Measurements from ENCODE around the gene HCK.
A peak's percentile ranks its signal among the peaks of the same experiment; 100 is the strongest.

HCK gene

DNA sequence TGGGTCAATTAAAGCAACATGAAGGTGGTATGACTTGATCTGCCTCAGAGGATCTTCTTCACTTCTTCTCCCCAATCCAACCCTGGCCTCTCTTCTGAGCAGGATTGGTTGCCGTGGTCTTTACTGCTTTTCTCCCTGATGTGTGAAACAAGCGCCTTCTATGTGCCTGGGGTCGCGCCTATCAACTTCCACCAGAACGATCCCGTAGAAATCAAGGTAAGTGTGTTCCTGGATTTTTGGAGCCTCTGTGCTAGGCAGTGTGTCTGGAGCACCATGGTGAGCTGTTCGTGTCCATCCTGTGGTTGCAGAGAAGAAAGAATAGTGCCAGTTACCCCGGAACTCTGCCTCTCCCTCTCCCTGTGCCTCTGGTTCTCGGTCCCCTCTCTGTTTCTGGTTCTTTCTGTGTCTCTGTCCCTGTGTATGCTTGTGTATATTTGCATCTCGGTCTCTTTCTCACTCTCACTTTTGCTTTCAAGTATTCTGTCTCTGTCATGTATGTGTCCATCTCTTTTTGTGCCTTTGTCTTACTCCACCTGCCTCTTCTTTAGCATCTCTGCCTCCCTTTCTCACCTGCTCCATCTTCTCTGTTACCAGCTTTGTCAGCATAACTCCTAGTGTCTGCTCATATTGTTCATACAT lies 81.0 kb downstream of the HCK start:
- Histone ChIP-seq H3K79me1 (ENCODE audit: low read length) (no peaks in the 10 kb centered on the region), H3K9ac (ENCODE audit: low read length) (no peak overlapping the region)

GRCh38 chr20:32134026-32134425 lies 82.0 kb downstream of the HCK start:
- no peaks in the 10 kb centered on the region for H3K27me3 ChIP-seq (ENCODE audit: insufficient read depth, low read length)
- no peak overlapping the region for H3K9ac ChIP-seq (ENCODE audit: low read length)
- no CpG with 5 or more reads among the region's 5 CpGs for WGBS (ENCODE audit: extremely low coverage, insufficient coverage, insufficient read length)
- peaks cover 1% of the 10 kb centered on the region for H3K79me2 ChIP-seq (ENCODE audit: control insufficient read depth, insufficient read depth, low read length, poor library complexity)
- no peak overlapping the region for H3K14ac ChIP-seq (ENCODE audit: low read length)
- no peak overlapping the region for H3K23ac ChIP-seq (ENCODE audit: low read length)
- peaks cover 9 to 18% of the 10 kb centered on the region in 2 experiments for H3K36me3 ChIP-seq (ENCODE audit: control insufficient read depth in 1 of 2, insufficient read depth in 2 of 2, low read length in 2 of 2)
- no peak overlapping the region for H2BK120ac ChIP-seq (ENCODE audit: insufficient read depth, low read length, poor library complexity)
- no peak overlapping the region for H2AK5ac ChIP-seq (ENCODE audit: low read length)
- no peaks in the 10 kb centered on the region for H3K9me3 ChIP-seq (ENCODE audit: insufficient read depth, low read depth, low read length)
- no peak overlapping the region for H4K12ac ChIP-seq (ENCODE audit: low read depth, low read length)
- H3K27ac ChIP-seq (ENCODE audit: low read depth, low read length), result no peak overlapping the region
- no peak overlapping the region for H3K18ac ChIP-seq (ENCODE audit: low read length)
- no peak overlapping the region for H3K4ac ChIP-seq (ENCODE audit: low read depth, low read length)
- no peak overlapping the region for H2AFZ ChIP-seq (ENCODE audit: insufficient read depth, low read length, poor library complexity)
- no peak overlapping the region for H3K4me2 ChIP-seq (ENCODE audit: low read length)
- no peak overlapping the region for H2BK5ac ChIP-seq (ENCODE audit: low read depth, low read length, poor library complexity)
- no peak overlapping the region for H4K91ac ChIP-seq (ENCODE audit: low read depth, low read length)
- no peak overlapping the region for H2BK12ac ChIP-seq (ENCODE audit: low read length)
- no peak overlapping the region for H3K4me3 ChIP-seq (ENCODE audit: low read depth, low read length)
- H4K8ac ChIP-seq (ENCODE audit: low read depth, low read length), result no peak overlapping the region
- DNase-seq, result no peak
- peaks cover 9 to 11% of the 10 kb centered on the region in 2 experiments for H3K4me1 ChIP-seq (ENCODE audit: control insufficient read depth in 1 of 2, insufficient read depth in 2 of 2, low read length in 2 of 2)
- no peaks in the 10 kb centered on the region for H3K79me1 ChIP-seq (ENCODE audit: low read length)

More for the DNA sequence above, 81.0 kb downstream of the HCK start:
- H2BK5ac ChIP-seq (ENCODE audit: low read depth, low read length, poor library complexity), result no peak overlapping the region
- no peak overlapping the region for H3K4me2 ChIP-seq (ENCODE audit: low read length)
- H3K14ac ChIP-seq (ENCODE audit: low read length), result no peak overlapping the region
- peaks cover 1% of the 10 kb centered on the region for H3K79me2 ChIP-seq (ENCODE audit: control insufficient read depth, insufficient read depth, low read length, poor library complexity)
- peaks cover 9 to 11% of the 10 kb centered on the region in 2 experiments for H3K4me1 ChIP-seq (ENCODE audit: control insufficient read depth in 1 of 2, insufficient read depth in 2 of 2, low read length in 2 of 2)
- H2AFZ ChIP-seq (ENCODE audit: insufficient read depth, low read length, poor library complexity), result no peak overlapping the region
- H3K36me3 ChIP-seq (ENCODE audit: control insufficient read depth in 1 of 2, insufficient read depth in 2 of 2, low read length in 2 of 2), result peaks cover 5 to 12% of the 10 kb centered on the region in 2 experiments
- H2AK5ac ChIP-seq (ENCODE audit: low read length), result no peak overlapping the region
- no peak overlapping the region for H4K12ac ChIP-seq (ENCODE audit: low read depth, low read length)
- H3K18ac ChIP-seq (ENCODE audit: low read length), result no peak overlapping the region
- no peak overlapping the region for H3K4me3 ChIP-seq (ENCODE audit: low read depth, low read length)
- WGBS (ENCODE audit: extremely low coverage, insufficient coverage, insufficient read length), result no CpG with 5 or more reads among the region's 10 CpGs
- H2BK12ac ChIP-seq (ENCODE audit: low read length), result no peak overlapping the region
- no peaks in the 10 kb centered on the region for H3K27me3 ChIP-seq (ENCODE audit: insufficient read depth, low read length)
- H3K9me3 ChIP-seq (ENCODE audit: insufficient read depth, low read depth, low read length), result no peaks in the 10 kb centered on the region
- no peak for DNase-seq
- no peak overlapping the region for H4K8ac ChIP-seq (ENCODE audit: low read depth, low read length)
- no peak overlapping the region for H4K91ac ChIP-seq (ENCODE audit: low read depth, low read length)
- no peak overlapping the region for H3K4ac ChIP-seq (ENCODE audit: low read depth, low read length)
- no peak overlapping the region for H3K27ac ChIP-seq (ENCODE audit: low read depth, low read length)
- H2BK120ac ChIP-seq (ENCODE audit: insufficient read depth, low read length, poor library complexity), result no peak overlapping the region
- H3K23ac ChIP-seq (ENCODE audit: low read length), result no peak overlapping the region

GRCh38 chr20:32135983-32136515 lies 84.0 kb downstream of the HCK start:
- Histone ChIP-seq H2BK12ac (ENCODE audit: low read length) (no peak overlapping the region), H3K27ac (ENCODE audit: low read depth, low read length) (no peak overlapping the region), H3K79me2 (ENCODE audit: control insufficient read depth, insufficient read depth, low read length, poor library complexity) (peaks cover 1% of the 10 kb centered on the region), H3K14ac (ENCODE audit: low read length) (no peak overlapping the region), H3K79me1 (ENCODE audit: low read length) (no peaks in the 10 kb centered on the region), H3K23ac (ENCODE audit: low read length) (no peak overlapping the region), H2AFZ (ENCODE audit: insufficient read depth, low read length, poor library complexity) (no peak overlapping the region), H3K27me3 (ENCODE audit: insufficient read depth, low read length) (no peaks in the 10 kb centered on the region), H3K4me3 (ENCODE audit: low read depth, low read length) (no peak overlapping the region), H3K4me2 (ENCODE audit: low read length) (no peak overlapping the region), H3K18ac (ENCODE audit: low read length) (no peak overlapping the region), H2AK5ac (ENCODE audit: low read length) (no peak overlapping the region), H4K12ac (ENCODE audit: low read depth, low read length) (no peak overlapping the region), H3K36me3 (ENCODE audit: control insufficient read depth in 1 of 2, insufficient read depth in 2 of 2, low read length in 2 of 2) (peaks cover 17 to 36% of the 10 kb centered on the region in 2 experiments), H2BK120ac (ENCODE audit: insufficient read depth, low read length, poor library complexity) (no peak overlapping the region), H3K4me1 (ENCODE audit: control insufficient read depth in 1 of 2, insufficient read depth in 2 of 2, low read length in 2 of 2) (peaks cover 9 to 11% of the 10 kb centered on the region in 2 experiments), H2BK5ac (ENCODE audit: low read depth, low read length, poor library complexity) (no peak overlapping the region), H3K9me3 (ENCODE audit: insufficient read depth, low read depth, low read length) (no peaks in the 10 kb centered on the region), H3K9ac (ENCODE audit: low read length) (no peak overlapping the region), H4K91ac (ENCODE audit: low read depth, low read length) (no peak overlapping the region), H4K8ac (ENCODE audit: low read depth, low read length) (no peak overlapping the region), H3K4ac (ENCODE audit: low read depth, low read length) (no peak overlapping the region)
- DNase-seq, result peak; percentile 80 to 97
- WGBS (ENCODE audit: extremely low coverage, insufficient coverage, insufficient read length), result no CpG with 5 or more reads among the region's 3 CpGs

- no peaks in the 10 kb centered on the region for H3K27me3 ChIP-seq (ENCODE audit: insufficient read depth, low read length)
- H3K14ac ChIP-seq (ENCODE audit: low read length), result no peak overlapping the region
- no peak overlapping the region for H2AK5ac ChIP-seq (ENCODE audit: low read length)
- H3K23ac ChIP-seq (ENCODE audit: low read length), result no peak overlapping the region
- no CpG with 5 or more reads among the region's 8 CpGs for WGBS (ENCODE audit: extremely low coverage, insufficient coverage, insufficient read length)
- no peak overlapping the region for H3K4ac ChIP-seq (ENCODE audit: low read depth, low read length)
- no peak overlapping the region for H3K4me3 ChIP-seq (ENCODE audit: low read depth, low read length)
- H3K36me3 ChIP-seq (ENCODE audit: control insufficient read depth in 1 of 2, insufficient read depth in 2 of 2, low read length in 2 of 2), result peaks cover 45 to 62% of the 10 kb centered on the region in 2 experiments
- H2BK12ac ChIP-seq (ENCODE audit: low read length), result no peak overlapping the region
- no peak overlapping the region for H4K91ac ChIP-seq (ENCODE audit: low read depth, low read length)
- H3K4me1 ChIP-seq (ENCODE audit: control insufficient read depth in 1 of 2, insufficient read depth in 2 of 2, low read length in 2 of 2), result peaks cover 9 to 11% of the 10 kb centered on the region in 2 experiments
- no peak overlapping the region for H4K12ac ChIP-seq (ENCODE audit: low read depth, low read length)
- peaks cover 2% of the 10 kb centered on the region for H3K9me3 ChIP-seq (ENCODE audit: insufficient read depth, low read depth, low read length)
- no peak overlapping the region for H3K18ac ChIP-seq (ENCODE audit: low read length)
- H2AFZ ChIP-seq (ENCODE audit: insufficient read depth, low read length, poor library complexity), result no peak overlapping the region
- no peaks in the 10 kb centered on the region for H3K79me1 ChIP-seq (ENCODE audit: low read length)
- H3K79me2 ChIP-seq (ENCODE audit: control insufficient read depth, insufficient read depth, low read length, poor library complexity), result no peaks in the 10 kb centered on the region
- H3K27ac ChIP-seq (ENCODE audit: low read depth, low read length), result no peak overlapping the region
- no peak overlapping the region for H4K8ac ChIP-seq (ENCODE audit: low read depth, low read length)
- no peak for DNase-seq
- no peak overlapping the region for H3K4me2 ChIP-seq (ENCODE audit: low read length)
- no peak overlapping the region for H3K9ac ChIP-seq (ENCODE audit: low read length)
- H2BK120ac ChIP-seq (ENCODE audit: insufficient read depth, low read length, poor library complexity), result no peak overlapping the region
- H2BK5ac ChIP-seq (ENCODE audit: low read depth, low read length, poor library complexity), result no peak overlapping the region
These were observed 86.9 kb downstream of the HCK start for GRCh38 chr20:32138921-32139320.

All from trophoblast cell (in vitro differentiated cells and primary cell).